Measurements from ENCODE around the gene FMN2. TPM values are rescaled to one million over a fixed set of nuclear protein-coding genes. Genes with fewer than 3 reads are reported as not detected.

FMN2 gene
- total RNA-seq, 1 donor = 35.0 TPM

DNA sequence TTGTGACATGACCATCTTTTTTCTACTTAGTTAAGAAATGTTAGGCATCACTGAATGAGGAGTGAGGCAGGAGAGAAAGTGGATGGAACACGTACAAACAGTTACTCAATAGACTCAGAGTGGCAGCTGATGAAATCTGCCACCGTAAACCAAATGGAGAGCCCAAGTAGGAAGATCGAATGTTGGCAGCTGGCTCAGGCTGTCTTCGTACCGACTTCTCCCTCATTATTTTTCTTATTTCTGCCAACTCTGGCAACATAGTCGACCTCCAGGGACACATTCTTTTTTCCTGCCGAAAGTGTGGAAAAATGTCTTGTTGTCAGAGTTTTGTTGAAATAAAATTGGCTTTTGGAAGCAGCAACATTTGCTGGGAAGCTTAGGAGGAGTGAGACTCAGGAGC, 377.0 kb downstream of the FMN2 start:
- TF ChIP-seq, protein P1, sequence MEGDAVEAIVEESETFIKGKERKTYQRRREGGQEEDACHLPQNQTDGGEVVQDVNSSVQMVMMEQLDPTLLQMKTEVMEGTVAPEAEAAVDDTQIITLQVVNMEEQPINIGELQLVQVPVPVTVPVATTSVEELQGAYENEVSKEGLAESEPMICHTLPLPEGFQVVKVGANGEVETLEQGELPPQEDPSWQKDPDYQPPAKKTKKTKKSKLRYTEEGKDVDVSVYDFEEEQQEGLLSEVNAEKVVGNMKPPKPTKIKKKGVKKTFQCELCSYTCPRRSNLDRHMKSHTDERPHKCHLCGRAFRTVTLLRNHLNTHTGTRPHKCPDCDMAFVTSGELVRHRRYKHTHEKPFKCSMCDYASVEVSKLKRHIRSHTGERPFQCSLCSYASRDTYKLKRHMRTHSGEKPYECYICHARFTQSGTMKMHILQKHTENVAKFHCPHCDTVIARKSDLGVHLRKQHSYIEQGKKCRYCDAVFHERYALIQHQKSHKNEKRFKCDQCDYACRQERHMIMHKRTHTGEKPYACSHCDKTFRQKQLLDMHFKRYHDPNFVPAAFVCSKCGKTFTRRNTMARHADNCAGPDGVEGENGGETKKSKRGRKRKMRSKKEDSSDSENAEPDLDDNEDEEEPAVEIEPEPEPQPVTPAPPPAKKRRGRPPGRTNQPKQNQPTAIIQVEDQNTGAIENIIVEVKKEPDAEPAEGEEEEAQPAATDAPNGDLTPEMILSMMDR (IDR thresholded peaks at IDR 0.05; ENCODE audit: insufficient read depth, low read depth, low read length) = no peak
- no peak overlapping the region for H3K4me3 ChIP-seq (ENCODE audit: low read depth, low read length)
- no peak for DNase-seq (ENCODE audit: low read depth)

DNA sequence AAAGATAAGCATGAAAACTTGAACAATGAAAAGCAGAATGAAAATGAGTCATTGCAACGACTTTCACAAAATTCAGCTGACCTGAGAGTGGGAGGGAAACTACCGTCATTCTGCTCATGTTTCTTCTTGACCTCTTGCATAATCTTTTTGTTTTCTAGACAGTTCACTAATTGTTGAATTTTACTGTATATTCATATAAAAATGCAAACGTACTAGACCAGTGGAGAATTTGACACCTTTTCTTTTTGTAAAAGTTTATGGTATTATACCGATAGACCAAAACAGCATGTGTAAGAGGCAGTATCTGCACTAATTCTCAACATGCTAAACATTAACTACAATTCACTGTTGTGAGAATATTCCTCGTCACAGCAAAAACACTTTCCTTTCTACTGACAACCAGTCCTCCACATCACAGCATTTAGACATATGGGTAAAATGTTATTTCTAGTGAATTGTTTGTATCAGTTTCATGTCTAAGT, 382.5 kb downstream of the FMN2 start:
- no peak overlapping the region for H3K4me3 ChIP-seq (ENCODE audit: low read depth, low read length)
- TF ChIP-seq, protein P1 (IDR thresholded peaks at IDR 0.05; ENCODE audit: insufficient read depth, low read depth, low read length) = no peak
- peak; percentile 76 for DNase-seq (ENCODE audit: low read depth)

DNA sequence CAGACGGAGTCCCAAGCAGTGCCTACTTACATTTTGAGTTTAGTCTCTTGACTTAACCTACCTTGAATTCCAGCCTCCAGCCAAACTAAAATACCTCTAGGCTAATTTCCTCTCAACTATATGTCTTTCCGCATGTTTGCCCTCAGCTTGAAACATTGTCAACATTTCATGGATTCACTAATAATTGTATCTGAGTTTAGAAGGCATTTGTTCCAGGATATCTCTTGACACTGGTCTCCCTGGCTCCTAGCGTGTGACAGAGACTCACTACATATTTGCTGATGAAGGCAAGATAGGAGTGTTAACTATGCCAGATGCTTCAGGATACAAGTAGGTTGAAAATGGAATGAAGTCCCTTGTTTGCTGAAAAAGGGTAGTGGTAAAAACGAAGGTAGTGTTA, 384.1 kb downstream of the FMN2 start:
- DNase-seq (ENCODE audit: low read depth) = no peak
- no peak overlapping the region for H3K4me3 ChIP-seq (ENCODE audit: low read depth, low read length)
- TF ChIP-seq, protein P1 (IDR thresholded peaks at IDR 0.05; ENCODE audit: insufficient read depth, low read depth, low read length) = no peak

DNA sequence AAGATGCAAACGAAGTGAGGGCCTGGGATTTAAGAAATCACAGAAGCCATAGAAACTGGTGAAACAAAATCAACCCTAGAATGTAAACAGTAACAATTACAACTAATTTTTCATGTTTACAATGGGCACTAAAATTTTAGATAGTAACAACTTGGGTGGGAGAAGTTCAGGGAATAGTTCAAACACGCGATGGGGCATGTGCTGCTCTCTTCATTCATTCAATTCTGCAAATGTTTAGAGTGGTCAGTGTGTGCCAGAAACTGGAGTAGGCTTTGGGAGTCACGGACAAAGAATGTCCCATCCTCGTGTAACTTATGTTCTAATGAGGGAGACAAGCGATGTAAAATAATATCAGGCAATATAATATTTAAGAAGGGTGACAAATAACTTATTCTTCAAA, 386.9 kb downstream of the FMN2 start:
- TF ChIP-seq, protein P1 (IDR thresholded peaks at IDR 0.05; ENCODE audit: insufficient read depth, low read depth, low read length) = no peak
- DNase-seq (ENCODE audit: low read depth) = no peak
- no peak overlapping the region for H3K4me3 ChIP-seq (ENCODE audit: low read depth, low read length)

DNA sequence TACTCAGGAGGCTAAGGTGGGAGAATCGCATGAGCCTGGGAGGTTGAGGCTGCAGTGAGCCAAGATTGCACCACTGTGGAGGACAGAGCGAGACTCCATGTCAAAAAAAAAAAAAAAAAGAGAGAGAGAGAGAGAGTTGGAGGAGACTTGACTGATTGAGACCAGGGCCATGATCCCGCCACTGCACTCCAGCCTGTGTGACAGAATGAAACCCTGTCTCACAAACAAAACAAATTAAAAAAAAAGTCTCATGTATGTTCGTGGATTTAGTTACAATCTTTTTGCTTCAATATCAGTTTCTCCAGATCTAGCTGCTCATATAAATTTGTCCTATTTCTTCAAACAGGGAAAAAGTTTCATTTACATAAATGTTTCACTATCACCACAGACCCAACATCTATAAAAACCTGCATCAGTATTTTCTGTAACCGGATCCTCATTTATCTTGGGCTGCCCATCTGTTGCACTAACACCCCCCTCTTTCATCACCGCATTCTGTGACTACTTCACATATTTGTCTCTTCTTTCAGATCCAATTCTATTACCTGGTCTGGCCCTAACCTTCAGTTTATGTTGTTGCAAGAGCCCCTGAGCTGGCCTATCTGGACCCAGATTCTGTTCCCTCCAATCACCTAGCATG, 393.2 kb downstream of the FMN2 start:
- TF ChIP-seq, protein P1 (IDR thresholded peaks at IDR 0.05; ENCODE audit: insufficient read depth, low read depth, low read length) = no peak
- no peak overlapping the region for H3K4me3 ChIP-seq (ENCODE audit: low read depth, low read length)
- no peak for DNase-seq (ENCODE audit: low read depth)

DNA sequence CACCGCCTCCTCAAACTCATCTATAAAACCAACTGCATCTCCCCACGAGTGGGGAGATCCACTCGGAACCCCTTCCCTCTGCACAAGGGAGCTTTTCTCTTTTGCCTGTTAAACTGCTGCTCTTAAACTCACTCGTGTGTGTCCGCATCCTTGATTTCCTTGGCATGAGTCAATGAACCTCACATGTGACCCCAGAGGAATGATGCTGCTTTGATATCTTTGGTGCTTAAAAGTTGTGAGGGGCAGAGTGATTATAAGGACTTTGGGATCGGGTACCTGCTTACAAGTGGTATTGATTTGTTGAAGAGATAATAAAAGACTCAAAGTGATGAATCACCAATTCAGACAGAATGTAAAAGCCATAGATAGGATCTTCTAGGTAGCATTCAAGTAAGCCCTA, 394.9 kb downstream of the FMN2 start:
- DNase-seq (ENCODE audit: low read depth) = no peak
- H3K4me3 ChIP-seq (ENCODE audit: low read depth, low read length) = no peak overlapping the region
- TF ChIP-seq, protein P1 (IDR thresholded peaks at IDR 0.05; ENCODE audit: insufficient read depth, low read depth, low read length) = no peak

DNA sequence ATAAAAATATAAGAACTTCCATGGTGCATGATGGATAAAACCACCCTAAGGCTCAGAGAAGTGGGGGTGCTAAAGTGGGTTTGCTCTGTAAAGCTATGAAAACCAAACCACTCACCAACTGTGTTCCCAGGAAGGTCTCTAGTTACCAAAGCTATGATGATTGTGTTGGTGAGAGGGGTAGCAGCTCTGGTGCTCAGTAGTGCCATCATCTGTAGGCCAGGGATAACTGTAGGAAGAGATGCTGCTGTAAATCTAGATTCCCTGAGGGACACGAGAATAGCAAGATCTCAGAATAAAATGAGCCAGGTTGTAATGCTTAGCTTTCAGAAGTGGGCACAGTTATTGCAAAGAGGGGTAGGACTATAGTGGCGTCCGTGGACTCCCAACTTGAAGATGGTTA, 395.8 kb downstream of the FMN2 start:
- H3K4me3 ChIP-seq (ENCODE audit: low read depth, low read length) = no peak overlapping the region
- DNase-seq (ENCODE audit: low read depth) = no peak
- TF ChIP-seq, protein P1 (IDR thresholded peaks at IDR 0.05; ENCODE audit: insufficient read depth, low read depth, low read length) = no peak

Data from fibroblast of villous mesenchyme (primary cell).